Endodermal cell (in vitro differentiated cells): ENCODE results near the gene ERC1. TPM values are rescaled to one million over a fixed set of nuclear protein-coding genes. Genes with fewer than 3 reads are reported as not detected.

Source experiments
- DNase-seq: peaks from one replicate; pipeline ENCODE4 v3.0.0-alpha.2; 2017
- H3K27ac ChIP-seq: 2 replicates; pipeline ENCODE4 v1.5.1; 2013; ENCODE audit warnings: mild to moderate bottlenecking, low read depth, low read length, moderate library complexity
- H3K27me3 ChIP-seq: 2 replicates; pipeline ENCODE4 v1.6.1; 2013; ENCODE audit warnings: mild to moderate bottlenecking, low read length, moderate library complexity; ENCODE audit not compliant: insufficient read depth, control insufficient read depth, poor library complexity, severe bottlenecking
- H3K36me3 ChIP-seq: 2 replicates; pipeline ENCODE4 v1.7.0; 2013; ENCODE audit warnings: mild to moderate bottlenecking, low read length, moderate library complexity; ENCODE audit not compliant: control insufficient read depth, insufficient read depth
- H3K4me1 ChIP-seq: one replicate; pipeline ENCODE4 v1.7.0; 2013; ENCODE audit warnings: low read length; ENCODE audit not compliant: control insufficient read depth, insufficient read depth
- H3K4me3 ChIP-seq: 2 replicates; pipeline ENCODE4 v1.5.1; 2013; ENCODE audit warnings: mild to moderate bottlenecking, low read length, moderate library complexity
- H3K9ac ChIP-seq: 2 replicates; pipeline ENCODE4 v1.6.1; 2013; ENCODE audit warnings: mild to moderate bottlenecking, low read length, moderate library complexity; ENCODE audit not compliant: poor library complexity, severe bottlenecking; ENCODE audit errors: extremely low read depth
- H3K9me3 ChIP-seq: 2 replicates; pipeline ENCODE4 v1.6.1; 2013; ENCODE audit warnings: mild to moderate bottlenecking, low read length, moderate library complexity; ENCODE audit not compliant: control insufficient read depth
- H3K27ac Mint-ChIP-seq: 2 replicates; pipeline ENCODE4 v1.8.0; 2020; ENCODE audit warnings: mixed read lengths
- H3K27me3 Mint-ChIP-seq: 2 replicates; pipeline ENCODE4 v1.8.0; 2021; ENCODE audit warnings: mild to moderate bottlenecking, mixed read lengths; ENCODE audit not compliant: insufficient read depth
- H3K36me3 Mint-ChIP-seq: 2 replicates; pipeline ENCODE4 v1.8.0; 2020; ENCODE audit warnings: low read depth, mixed read lengths
- H3K4me1 Mint-ChIP-seq: 2 replicates; pipeline ENCODE4 v1.8.0; 2020; ENCODE audit warnings: mixed read lengths
- H3K4me3 Mint-ChIP-seq: 2 replicates; pipeline ENCODE4 v1.8.0; 2020; ENCODE audit warnings: mild to moderate bottlenecking, moderate library complexity, mixed read lengths
- H3K9me3 Mint-ChIP-seq: 2 replicates; pipeline ENCODE4 v1.8.0; 2020; ENCODE audit warnings: mild to moderate bottlenecking, mixed read lengths
- CTCF ChIP-seq: fragments of 200-600 bp; sonication (generic); conservative IDR thresholded peaks from 2 replicates; pipeline ENCODE4 v1.5.0; 2021; ENCODE audit warnings: antibody characterized with exemption, mild to moderate bottlenecking
- WGBS, 2 experiments: methylation state at CpG; one replicate each; pipeline versions ENCODE4 v1.1.5 to v1.1.7; 2013; ENCODE audit warnings: missing lambda C conversion rate in 2 of 2, mixed read lengths in 1 of 2; ENCODE audit not compliant: insufficient coverage in 1 of 2, insufficient read length in 1 of 2; 5-methylcytosine and 5-hydroxymethylcytosine counted together
- total RNA-seq, 2 donors: library from RNA; stranded (reverse); fragmentation: NEBNext Ultra II Directional in 1 of 2; extraction: Animal tissue kit (Norgen Biotek cat#: 25700) in 1 of 2; gene quantifications; 2 replicates in 1 of 2; 3 replicates in 1 of 2; pipeline ENCODE4 v1.2.1, GENCODE V29; 2021

Gene ERC1
- total RNA-seq, 2 donors from 2014 or later = 60.6 to 159 TPM

GRCh38 chr12:1365703-1366102 lies 374.7 kb downstream of the ERC1 start:
- Histone ChIP-seq H3K9ac (no peak overlapping the region), H3K36me3 (no peaks in the 10 kb centered on the region), H3K27me3 (no peaks in the 10 kb centered on the region), H3K9me3 (no peaks in the 10 kb centered on the region), H3K27ac (no peak overlapping the region), H3K4me1 (no peaks in the 10 kb centered on the region), H3K4me3 (no peak overlapping the region)
- peaks cover 7% of the 10 kb centered on the region for H3K4me1 Mint-ChIP-seq
- DNase-seq = no peak
- no peak overlapping the region for H3K4me3 Mint-ChIP-seq
- WGBS, 2 experiments = 89% methylated on average over 1 of the region's 1 CpG; no CpG with 5 or more reads in 1 of the 2 experiments
- no peaks in the 10 kb centered on the region for H3K27me3 Mint-ChIP-seq
- no peak overlapping the region for H3K27ac Mint-ChIP-seq
- H3K36me3 Mint-ChIP-seq = peaks cover 9% of the 10 kb centered on the region
- no peaks in the 10 kb centered on the region for H3K9me3 Mint-ChIP-seq
- TF ChIP-seq CTCF = no peak

GRCh38 chr12:1367331-1368291 lies 376.6 kb downstream of the ERC1 start:
- H3K36me3 Mint-ChIP-seq = peaks cover 25% of the 10 kb centered on the region
- Histone ChIP-seq H3K9me3 (no peaks in the 10 kb centered on the region), H3K27ac (peak overlapping the region; percentile 57), H3K4me1 (no peaks in the 10 kb centered on the region), H3K4me3 (no peak overlapping the region), H3K27me3 (no peaks in the 10 kb centered on the region), H3K36me3 (peaks cover 10% of the 10 kb centered on the region), H3K9ac (no peak overlapping the region)
- H3K4me3 Mint-ChIP-seq = no peak overlapping the region
- no peaks in the 10 kb centered on the region for H3K9me3 Mint-ChIP-seq
- no peak for DNase-seq
- no peaks in the 10 kb centered on the region for H3K27me3 Mint-ChIP-seq
- no peak for TF ChIP-seq CTCF
- peaks cover 7% of the 10 kb centered on the region for H3K4me1 Mint-ChIP-seq
- WGBS, 2 experiments = 82 to 96% methylated on average over 3 to 10 of the region's 10 CpGs
- H3K27ac Mint-ChIP-seq = no peak overlapping the region

- H3K27ac ChIP-seq = no peak overlapping the region
- H3K27me3 ChIP-seq = no peaks in the 10 kb centered on the region
- 96 to 97% methylated on average over 3 to 5 of the region's 5 CpGs for WGBS, 2 experiments
- Mint-ChIP-seq H3K27me3 (no peaks in the 10 kb centered on the region), H3K4me3 (no peak overlapping the region), H3K27ac (no peak overlapping the region), H3K36me3 (peaks cover 42% of the 10 kb centered on the region), H3K9me3 (peaks cover under 1% of the 10 kb centered on the region), H3K4me1 (peaks cover 7% of the 10 kb centered on the region)
- no peak overlapping the region for H3K4me3 ChIP-seq
- no peak for DNase-seq
- no peaks in the 10 kb centered on the region for H3K4me1 ChIP-seq
- H3K9ac ChIP-seq = no peak overlapping the region
- peaks cover 15% of the 10 kb centered on the region for H3K36me3 ChIP-seq
- no peak for TF ChIP-seq CTCF
- no peaks in the 10 kb centered on the region for H3K9me3 ChIP-seq
Observed at GRCh38 chr12:1369460-1369859, 378.4 kb downstream of the ERC1 start.
